HuH-7.5 (cell line): Measurements from ENCODE around the gene DYSF.
A peak's percentile ranks its signal among the peaks of the same experiment; 100 is the strongest.

Source experiments
- DNase-seq: peaks from one replicate; pipeline ENCODE4 v3.0.0; 2011; ENCODE audit warnings: low spot score

DYSF gene

DNA sequence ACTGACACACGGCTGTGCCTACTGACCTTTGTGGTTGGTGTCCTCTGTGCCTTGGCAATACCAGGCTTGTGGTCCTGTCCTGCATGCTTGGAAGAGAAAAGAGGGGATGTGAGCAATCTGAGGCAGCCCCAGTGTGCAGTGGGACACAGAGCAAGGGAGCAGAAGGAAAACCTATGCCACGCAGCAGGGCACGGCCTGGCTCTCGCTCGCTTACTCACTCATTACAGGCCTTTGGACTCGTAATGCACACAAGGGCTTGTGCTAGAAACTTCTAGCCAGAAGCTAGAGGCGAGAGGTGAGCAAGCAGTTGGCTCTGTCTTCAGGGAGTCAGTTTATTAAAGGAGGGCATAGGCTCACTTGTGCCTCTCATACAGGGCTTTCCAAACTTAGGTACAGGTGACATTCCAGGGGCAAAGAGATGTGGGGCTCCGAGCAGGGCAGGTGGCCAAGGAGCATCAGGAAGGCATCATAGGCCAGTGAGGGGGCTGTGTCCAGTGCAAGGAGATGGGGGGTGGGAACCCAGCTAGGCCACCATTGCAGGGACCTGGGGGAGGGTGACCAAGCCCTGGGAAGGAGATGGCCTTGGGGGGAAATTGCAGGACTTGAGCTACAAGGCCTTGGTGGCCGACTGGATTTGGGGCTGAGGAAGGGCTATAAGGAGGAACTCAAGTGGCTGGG lies 100.8 kb downstream of the DYSF start:
- no peak for DNase-seq

DNA sequence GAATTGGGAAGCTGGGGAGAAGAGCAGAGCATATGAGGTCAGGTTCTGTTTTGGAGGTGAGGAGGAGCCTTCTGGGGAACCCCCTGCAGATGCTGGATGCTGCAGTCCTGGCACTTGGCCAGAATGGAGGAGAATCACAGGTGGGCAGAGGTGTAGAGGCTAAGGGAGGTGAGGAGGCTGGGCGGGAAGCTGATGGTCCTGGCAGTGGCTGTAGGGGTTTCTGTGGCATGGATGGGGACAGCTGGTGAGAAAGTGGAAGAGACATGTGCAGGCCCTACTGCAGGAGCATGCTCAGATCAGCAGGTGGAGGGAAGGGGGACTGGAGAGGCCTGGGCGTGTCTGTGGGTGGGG lies 101.3 kb downstream of the DYSF start:
- DNase-seq: no peak

DNA sequence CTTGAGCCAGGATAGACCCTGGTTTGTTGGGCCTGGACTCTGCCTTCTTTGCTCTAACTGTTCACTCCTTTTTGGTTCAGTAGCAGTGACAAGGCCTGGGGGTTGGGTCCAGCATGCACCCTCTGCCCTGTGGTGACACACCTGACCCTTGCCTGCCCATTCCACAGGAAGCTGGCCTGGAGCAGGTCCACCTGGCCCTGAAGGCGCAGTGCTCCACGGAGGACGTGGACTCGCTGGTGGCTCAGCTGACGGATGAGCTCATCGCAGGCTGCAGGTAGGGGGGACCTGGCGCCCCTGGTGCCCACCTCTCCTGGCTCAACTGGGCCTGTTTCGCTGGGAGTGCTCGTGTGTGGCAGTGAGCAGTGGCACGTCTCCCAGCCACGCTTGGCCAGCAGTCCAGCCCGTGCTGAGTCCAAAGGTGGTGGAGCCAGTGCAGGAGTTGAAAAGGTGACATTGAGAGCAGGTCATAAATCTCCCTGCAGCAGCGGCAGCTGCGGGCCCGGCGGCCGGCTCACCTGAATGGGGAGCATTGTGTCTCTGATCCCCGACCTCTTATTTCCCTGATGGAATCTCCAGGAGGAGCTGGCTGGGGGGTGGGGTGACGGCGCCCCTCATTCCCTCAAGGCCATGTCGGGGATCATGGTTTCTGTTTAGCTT lies 102.6 kb downstream of the DYSF start:
- DNase-seq: peak; percentile 83

DNA sequence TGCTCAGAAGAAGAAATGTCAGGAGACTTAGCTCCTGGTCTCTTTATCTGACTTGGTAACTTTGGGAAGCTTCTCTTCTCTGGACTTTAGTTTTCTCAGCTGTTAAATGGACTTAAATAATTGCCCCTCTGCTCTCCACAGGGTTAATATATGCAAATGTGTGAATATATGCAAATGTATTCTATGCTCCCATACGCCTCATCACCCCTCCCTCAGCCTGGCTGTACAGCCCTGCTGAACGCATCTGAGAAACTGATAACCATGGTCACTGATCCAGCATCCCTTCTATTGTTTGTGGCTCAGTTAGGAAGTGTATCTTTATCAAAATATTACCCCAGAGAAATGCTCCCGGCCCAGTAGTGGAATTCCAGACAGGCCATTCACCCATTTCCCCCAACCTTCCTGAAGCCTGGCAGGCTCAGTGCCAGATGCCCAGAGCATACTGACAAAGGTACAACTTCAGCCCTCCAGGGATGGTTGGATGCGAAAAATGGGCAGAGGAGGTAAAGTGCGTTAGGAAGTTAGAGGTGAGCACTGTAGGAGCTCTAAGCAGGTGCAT lies 103.4 kb downstream of the DYSF start:
- no peak for DNase-seq

DNA sequence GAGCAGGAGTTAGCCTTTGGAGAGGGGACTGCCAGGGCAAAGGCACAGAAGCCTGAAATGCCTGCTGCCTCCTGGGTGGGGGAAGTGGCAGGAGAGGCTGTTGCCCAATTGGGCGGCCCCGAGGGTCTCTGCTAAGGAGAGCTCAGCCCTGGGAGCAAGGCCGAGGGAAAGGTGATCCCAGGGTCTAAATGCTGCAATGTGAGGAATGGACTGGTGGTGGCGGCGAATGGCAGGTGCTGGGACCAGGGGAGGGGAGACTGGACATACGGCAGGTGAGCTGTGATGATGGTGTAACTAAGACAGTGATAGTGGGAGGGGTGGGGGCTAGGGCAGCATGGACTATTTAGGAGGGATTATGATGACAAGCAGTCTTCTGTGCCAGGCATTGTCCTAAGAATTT lies 104.0 kb downstream of the DYSF start:
- DNase-seq: peak; percentile 65

DNA sequence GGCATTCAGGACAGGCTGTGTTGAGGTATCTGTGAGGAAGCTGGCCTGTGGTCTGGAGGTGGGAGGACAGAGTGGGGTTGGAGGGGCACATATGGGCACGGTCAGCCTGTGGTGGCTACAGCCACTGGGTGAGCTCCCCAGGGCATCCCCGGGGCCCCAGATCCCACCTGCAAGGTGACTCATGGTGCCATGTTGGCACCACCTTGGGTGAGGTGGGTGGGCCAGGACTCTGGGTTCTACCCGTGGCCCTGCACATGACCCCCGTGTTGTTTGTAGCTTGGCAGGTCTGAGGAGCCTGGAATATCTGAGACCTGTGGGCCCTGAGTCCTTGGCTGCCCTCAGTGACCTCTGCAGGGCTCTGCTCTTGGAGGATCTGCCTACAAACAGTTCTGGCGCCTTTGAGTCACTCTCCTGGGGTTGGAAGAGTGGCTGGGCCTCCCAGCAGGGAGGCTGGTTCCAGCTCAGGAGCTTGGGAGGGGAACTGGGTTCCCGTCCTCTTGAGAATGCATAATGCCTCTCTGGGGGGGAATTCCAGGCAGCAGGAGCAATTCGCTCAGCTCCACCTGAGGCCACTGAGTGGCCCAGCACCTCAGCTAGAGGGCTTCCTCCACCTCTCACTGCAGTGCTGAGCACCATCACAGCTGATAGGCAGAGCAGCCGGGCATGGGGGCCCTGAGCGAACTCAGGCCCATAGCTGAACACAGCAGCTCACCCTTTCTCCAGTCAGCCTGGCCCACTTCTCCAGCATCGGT lies 105.1 kb downstream of the DYSF start:
- DNase-seq: no peak

DNA sequence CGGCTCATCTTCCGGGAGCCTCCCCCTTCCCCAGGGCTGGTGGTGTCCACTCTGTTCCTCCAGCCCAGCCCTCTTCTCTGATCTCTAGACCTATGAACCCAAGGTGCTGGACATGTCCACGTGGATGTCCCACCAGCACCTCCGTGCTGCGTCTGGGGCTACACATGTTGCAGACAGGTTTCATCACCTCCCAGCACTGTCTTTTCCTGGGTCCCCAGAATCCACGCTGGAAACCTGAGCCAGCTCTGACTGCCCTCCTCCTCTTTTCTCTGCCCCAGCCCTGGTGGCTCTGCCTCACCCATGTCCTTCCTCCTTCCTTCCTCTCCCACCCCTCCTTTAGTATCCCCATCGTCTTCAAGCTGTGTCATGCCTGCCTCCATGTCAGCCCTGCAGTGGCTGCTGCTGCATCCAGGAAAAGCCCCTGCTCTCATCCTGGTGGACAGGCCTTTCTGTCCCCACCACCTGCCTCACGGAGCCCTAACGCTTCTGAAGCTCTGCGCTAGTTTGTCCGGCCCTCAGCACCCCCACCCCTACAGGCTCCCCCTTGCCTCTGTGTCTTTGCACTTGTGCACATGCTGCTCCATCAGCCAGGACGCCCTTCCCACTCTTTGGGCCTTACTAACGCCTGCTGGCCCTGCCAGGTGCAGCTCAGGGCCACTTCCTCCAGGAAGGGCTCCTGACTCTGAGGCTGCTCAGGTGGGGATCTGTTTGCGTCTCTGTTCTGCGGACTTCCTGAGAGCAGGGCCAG lies 105.9 kb downstream of the DYSF start:
- no peak for DNase-seq

DNA sequence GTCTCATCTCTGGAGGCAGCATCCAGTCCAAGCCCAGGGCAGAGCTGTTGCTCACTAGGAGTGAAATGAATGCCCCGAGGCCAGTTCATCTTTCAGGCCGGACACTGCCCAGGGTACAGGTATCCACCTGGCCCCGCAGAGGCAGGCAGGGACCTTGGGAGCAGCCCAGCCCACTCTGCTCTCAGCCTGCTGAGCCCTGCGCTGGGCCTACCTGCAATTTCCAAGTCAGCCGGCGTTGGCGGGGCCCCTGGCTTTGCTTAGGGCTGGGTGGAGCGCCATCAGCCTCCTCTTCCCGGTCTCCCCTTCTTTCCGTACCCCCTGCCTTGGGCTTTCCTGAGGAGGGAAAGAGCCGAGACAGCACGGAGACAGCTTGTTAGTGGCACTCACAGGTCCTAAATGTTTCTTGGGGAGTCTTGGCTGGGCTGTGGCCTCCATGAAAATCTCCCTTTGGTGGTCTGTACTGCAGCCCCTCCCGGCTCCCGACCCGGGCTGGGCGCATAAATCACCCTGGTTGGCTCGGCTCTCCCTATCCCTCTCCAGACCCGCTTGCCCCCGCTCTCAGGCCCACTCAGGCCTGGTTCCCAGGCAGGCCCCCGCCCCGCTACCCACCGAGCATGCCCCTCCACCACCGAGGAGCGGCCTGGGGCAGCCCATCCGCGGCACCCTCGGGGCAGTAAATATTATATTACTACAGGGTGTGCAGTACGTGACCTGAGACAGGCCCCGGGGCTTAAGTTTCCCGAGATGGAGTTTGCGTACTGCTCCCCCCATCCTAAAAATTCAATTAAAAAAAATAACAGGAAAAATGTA lies 106.7 kb downstream of the DYSF start:
- DNase-seq: no peak

DNA sequence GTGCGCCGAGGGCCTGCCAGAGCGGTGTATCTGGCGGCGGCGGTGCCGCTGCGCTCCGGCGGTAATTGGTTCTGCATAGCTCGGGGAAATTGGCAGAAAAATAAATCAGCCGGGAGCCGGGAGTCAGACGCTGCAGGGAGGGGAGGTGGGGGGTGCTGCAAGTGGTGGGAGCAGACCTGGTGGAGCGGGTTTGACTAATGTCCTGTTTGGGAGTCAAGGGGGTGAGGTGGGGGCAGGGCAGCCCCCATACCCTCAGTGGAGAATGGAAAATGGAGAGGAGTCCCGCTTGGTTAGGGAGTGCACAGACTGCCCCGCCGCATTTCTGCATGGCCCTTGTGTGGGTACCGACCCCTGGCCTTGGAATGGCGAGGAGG lies 107.3 kb downstream of the DYSF start:
- no peak for DNase-seq

DNA sequence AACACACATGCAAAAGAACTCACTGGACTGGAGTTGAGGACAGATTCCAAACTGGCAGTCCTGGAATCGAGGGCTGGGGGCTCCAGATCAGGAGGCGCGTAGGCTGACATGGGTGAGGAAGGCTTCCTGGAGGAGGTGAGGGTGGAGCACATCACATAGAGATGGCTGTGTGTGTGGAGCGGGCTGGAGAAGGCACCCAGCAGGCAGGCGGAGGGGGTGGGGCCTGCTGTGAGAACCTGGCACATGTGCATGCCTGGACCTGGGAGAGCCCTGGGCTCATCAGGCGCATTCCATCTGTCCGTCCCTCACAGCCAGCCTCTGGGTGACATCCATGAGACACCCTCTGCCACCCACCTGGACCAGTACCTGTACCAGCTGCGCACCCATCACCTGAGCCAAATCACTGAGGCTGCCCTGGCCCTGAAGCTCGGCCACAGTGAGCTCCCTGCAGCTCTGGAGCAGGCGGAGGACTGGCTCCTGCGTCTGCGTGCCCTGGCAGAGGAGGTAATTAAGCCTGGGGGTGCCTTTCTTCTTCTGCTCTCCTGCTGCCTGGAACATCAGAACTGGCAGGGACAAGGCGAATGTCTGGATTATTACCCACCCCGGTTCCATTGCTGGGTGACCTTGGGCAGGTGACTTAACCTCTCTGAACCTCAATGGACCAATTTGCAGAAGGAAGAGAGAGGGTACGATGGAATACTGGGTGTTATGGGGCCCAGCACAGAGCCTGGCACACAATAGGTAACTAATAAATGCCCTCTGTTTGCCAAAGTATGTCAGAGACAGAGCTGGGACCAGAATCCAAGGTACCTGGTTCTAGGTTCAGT lies 108.3 kb downstream of the DYSF start:
- no peak for DNase-seq

DNA sequence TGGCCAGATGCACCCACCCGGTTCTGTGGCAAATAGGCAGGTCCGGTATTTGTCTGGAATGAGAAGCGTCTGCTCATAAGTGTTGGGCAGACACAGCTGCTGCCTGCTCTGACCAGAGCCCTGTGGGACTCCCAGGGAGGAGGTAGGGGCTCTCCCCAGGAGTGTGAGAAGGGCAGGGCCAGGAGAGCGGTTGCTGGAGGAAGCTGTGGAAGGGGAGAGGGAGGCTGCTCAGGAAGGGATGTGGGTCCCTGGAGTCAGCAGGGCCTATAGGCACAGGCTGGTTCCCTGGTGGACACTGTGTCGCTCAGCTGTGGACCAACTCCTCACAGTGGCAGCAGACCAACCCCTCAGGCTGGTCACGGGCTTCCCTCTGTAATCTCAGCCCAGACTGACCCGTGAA lies 109.2 kb downstream of the DYSF start:
- DNase-seq: no peak

DNA sequence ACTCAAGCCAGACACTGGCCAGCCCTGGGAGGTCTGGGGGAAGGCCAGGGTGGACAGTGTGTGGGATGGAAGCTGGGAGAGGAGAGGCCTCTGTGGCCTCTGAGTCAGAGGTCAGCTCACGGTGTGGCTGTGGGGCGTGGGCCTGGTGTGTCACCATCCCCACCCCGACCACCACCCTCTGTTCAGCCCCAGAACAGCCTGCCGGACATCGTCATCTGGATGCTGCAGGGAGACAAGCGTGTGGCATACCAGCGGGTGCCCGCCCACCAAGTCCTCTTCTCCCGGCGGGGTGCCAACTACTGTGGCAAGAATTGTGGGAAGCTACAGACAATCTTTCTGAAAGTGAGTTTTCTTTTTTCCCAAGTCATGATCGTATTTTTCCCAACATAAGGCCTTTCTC lies 110.5 kb downstream of the DYSF start:
- DNase-seq: no peak

DNA sequence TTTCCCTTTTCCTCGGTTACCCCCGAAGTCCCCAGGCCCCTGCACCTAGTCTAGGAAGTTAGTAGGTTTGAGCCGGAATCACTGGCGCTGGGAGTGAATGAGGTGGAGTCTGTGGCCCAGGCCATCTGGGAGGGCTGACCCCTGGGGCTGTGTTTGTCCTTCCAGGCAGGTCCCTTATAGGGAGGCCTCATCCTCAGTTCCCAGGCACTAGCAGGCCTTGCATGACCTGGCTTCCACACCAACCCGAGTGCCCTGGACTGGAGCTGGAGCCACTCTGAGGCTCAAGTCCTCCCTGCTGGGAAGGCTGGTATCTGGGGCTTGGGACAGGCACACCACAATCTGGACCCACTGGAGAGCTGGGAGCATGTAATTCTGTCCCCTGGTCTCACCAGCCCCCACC lies 111.0 kb downstream of the DYSF start:
- DNase-seq: no peak

DNA sequence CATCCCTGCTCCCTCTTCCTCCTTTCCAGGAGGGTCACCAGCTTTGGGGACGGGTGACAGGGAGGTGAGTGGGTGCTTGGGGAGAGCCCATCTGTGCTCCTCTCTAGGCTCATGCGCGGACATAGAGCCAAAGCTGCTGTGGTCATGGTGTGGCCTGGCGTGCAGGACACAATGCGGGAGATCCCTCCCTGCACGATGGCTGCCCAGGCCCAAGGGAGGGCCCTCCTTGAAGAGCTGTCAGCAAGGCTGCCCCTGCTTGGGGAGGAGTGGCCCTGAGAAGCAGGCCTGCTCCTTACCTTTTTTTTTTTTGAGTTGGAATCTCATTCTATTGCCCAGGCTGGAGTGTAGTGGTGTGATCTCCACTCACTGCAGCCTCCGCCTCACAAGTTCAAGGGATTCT lies 111.4 kb downstream of the DYSF start:
- no peak for DNase-seq

DNA sequence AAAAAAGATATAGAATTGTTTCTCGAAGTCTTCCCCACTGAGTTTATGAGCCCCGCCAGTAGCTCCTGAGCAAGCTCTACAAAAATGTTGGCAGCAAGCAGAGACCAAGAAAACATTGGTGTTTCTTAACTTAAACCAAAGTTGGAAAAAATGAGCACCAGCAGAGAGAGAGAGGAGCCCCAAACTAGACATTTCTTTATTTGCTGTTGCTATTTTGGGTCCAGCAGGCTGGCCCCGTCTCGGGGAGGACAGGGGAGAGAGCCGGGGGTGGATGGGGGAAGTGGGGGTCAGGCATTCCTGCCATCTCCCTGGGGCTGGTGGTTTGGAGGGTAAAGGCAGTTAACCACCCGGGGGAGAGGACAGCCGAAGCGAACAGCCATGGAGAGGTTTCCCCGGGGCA lies 113.0 kb downstream of the DYSF start:
- DNase-seq: no peak

DNA sequence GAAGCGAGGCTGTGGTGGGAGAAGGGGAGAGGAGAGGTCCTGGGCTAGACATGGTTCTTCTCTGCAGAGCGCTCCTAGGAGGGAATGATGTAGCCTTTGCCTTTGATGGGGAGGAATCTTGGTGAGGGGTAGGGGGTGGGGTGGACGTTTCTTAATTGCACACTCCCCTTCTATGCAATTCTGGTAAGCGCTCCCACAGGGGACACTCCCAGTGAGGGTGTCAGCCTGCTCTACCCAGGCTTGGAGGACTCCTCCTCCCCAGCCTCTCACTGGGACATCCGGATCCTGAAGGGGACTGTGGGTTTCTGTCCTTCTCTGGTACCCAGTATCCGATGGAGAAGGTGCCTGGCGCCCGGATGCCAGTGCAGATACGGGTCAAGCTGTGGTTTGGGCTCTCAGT lies 114.3 kb downstream of the DYSF start:
- no peak for DNase-seq

DNA sequence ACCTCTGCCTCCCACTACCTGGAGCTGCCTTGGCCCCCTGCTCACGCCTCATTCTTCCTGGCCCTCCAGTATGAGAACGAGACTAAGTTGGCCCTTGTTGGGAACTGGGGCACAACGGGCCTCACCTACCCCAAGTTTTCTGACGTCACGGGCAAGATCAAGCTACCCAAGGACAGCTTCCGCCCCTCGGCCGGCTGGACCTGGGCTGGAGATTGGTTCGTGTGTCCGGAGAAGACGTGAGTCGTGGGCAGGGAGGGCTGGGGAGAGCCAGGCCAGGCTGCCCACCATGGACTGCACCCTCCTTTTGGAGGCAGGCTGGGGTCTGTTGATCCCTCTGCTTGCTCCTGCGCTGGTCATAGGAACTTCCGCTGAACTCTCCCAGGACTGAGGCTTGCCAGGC lies 114.7 kb downstream of the DYSF start:
- no peak for DNase-seq

DNA sequence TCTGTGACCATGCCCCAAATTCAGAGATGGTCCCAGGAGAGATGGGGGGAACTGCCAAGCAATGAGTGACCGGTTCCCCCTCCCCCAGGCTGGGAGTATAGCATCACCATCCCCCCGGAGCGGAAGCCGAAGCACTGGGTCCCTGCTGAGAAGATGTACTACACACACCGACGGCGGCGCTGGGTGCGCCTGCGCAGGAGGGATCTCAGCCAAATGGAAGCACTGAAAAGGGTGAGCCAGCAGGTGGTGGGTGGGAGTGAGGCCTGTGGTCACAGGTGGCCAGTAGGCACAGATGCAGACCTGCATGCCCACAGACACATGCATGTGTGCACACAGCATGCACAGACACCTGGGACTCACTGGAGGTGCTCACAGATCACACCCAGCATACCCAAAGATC lies 117.2 kb downstream of the DYSF start:
- DNase-seq: no peak

DNA sequence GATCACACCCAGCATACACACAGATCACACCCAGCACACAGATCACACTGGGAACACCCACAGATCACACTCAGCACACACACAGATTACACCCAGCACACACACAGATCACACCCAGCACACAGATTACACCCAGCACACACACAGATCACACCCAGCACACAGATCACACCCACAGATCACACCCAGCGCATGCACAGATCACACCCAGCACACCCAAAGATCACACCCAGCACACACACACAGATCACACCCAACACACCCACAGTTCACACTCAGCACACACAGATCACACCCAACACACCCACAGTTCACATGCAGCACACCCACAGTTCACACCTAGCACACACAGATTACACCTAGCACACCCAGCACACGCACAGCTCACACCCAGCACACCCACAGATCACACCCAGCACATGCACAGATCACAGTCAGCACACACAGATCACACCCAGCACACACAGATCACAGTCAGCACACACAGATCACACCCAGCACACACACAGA lies 117.6 kb downstream of the DYSF start:
- no peak for DNase-seq

DNA sequence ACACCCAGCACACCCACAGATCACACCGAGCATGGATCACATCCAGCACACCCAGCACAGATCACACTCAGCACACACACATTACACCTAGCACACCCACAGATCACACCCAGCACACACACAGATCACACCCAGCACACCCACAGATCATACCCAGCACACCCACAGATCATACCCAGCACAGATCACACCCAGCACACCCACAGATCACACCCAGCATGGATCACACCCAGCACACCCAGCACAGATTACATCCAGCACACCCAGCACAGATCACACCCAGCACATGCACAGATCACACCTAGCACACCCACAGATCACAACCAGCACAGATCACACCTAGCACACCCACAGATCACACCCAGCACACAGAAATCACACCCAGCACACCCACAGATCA lies 118.6 kb downstream of the DYSF start:
- no peak for DNase-seq

DNA sequence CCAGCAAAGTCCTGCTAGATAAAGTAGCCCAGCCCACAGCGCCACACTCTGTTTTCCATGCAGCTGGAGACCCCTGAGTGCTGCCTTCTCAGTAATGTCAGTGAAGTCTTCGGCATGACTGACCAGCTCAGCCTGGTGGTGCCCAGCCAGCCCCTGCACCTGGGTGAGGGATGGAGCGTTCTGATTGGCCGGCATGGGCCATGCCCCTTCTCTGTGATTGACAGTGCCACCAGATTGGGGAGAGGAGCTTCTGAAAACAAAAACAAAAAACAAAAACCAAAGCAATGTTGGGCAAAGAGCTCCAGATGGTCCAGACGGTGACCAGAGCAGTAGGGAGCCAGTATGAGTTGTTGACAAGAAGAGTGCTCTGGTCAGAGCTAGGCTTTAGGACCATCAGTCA lies 122.6 kb downstream of the DYSF start:
- DNase-seq: no peak
